Transverse colon (tissue), 4 donors: ENCODE data around the gene CALCR.

Source experiments
- CTCF ChIP-seq, 5 experiments: fragments of 200-600 bp in 3 of 5; fragments of 450-650 bp in 2 of 5; sonication (generic) in 3 of 5; IDR thresholded peaks; 1 replicate in 2 of 5; 2 replicates in 3 of 5; pipeline ENCODE4 v1.5.1; 2016 to 2017; ENCODE audit warnings: antibody characterized with exemption in 5 of 5, inconsistent platforms in 3 of 5, mild to moderate bottlenecking in 2 of 5, moderate library complexity in 1 of 5
- POLR2AphosphoS5 ChIP-seq, 3 donors: sonication (generic); formaldehyde crosslinking; IDR thresholded peaks; one replicate each; pipeline ENCODE4 v1.6.1; 2016; ENCODE audit warnings: antibody characterized with exemption in 3 of 3

- TF ChIP-seq CTCF (IDR thresholded peaks at IDR 0.05) (no peak), POLR2AphosphoS5 (IDR thresholded peaks at IDR 0.05) (no peak)
These were observed 43.8 kb downstream of the CALCR start for GRCh38 chr7:93530701-93531100.
